GM12892 (cell line): Measurements from ENCODE around the gene LY86.

Experiments used
- DNase-seq: peaks from one replicate; pipeline ENCODE4 v3.0.0; 2011; ENCODE audit not compliant: insufficient read length
- FAIRE-seq: peaks from 2 replicates; lab custom pipeline; 2011; peaks lifted over from hg19 to GRCh38; lab: Jason Lieb, UNC
- POLR2A ChIP-seq: IDR thresholded peaks from 2 replicates; pipeline ENCODE4 v1.6.1; 2011; ENCODE audit warnings: low read depth, low read length, control low read depth
- POLR2AphosphoS5 ChIP-seq: IDR thresholded peaks from 2 replicates; pipeline ENCODE4 v1.6.1; 2011; ENCODE audit warnings: low read depth, low read length, control low read depth
- TAF1 ChIP-seq: IDR thresholded peaks from 2 replicates; pipeline ENCODE4 v1.6.1; 2011; ENCODE audit warnings: low read depth, mild to moderate bottlenecking, control low read depth, low read length, borderline replicate concordance

LY86 gene

GRCh38 chr6:6648692-6649343 is 60.3 kb downstream of the LY86 start:
- DNase-seq: no peak
- no peak for FAIRE-seq

GRCh38 chr6:6649824-6650349 is 61.4 kb downstream of the LY86 start:
- FAIRE-seq: no peak
- TF ChIP-seq TAF1 (no peak), POLR2A (no peak), POLR2AphosphoS5 (no peak)
- no peak for DNase-seq

More at GRCh38 chr6:6648692-6649343, 60.3 kb downstream of the LY86 start:
- no peak for TF ChIP-seq POLR2A
- TF ChIP-seq TAF1: no peak
- no peak for TF ChIP-seq POLR2AphosphoS5

- FAIRE-seq: no peak
- no peak for DNase-seq
- TF ChIP-seq TAF1 (no peak), POLR2A (no peak)
These were observed 62.3 kb downstream of the LY86 start for GRCh38 chr6:6650839-6651238.

GRCh38 chr6:6651335-6651734 is 62.8 kb downstream of the LY86 start:
- DNase-seq (no peak), FAIRE-seq (no peak)
- no peak for TF ChIP-seq POLR2A

GRCh38 chr6:6652932-6653331 is 64.4 kb downstream of the LY86 start:
- no peak for DNase-seq
- no peak for FAIRE-seq
- TF ChIP-seq TAF1 (no peak), POLR2A (no peak), POLR2AphosphoS5 (no peak)

- TF ChIP-seq POLR2AphosphoS5 (no peak), TAF1 (no peak), POLR2A (no peak)
- DNase-seq: no peak
- FAIRE-seq: no peak
These were observed 66.4 kb downstream of the LY86 start for GRCh38 chr6:6654599-6655575.

GRCh38 chr6:6655805-6656251 is 67.3 kb downstream of the LY86 start:
- FAIRE-seq (peak; percentile 33), DNase-seq (no peak)
- TF ChIP-seq POLR2A (no peak), POLR2AphosphoS5 (peak; percentile 58)

- DNase-seq: no peak
- TF ChIP-seq POLR2AphosphoS5 (no peak), POLR2A (no peak), TAF1 (no peak)
- no peak for FAIRE-seq
These were observed 67.8 kb downstream of the LY86 start for GRCh38 chr6:6656287-6656686.

GRCh38 chr6:6657085-6657819 is 68.7 kb downstream of the LY86 start:
- no peak for DNase-seq
- TF ChIP-seq POLR2A (no peak), TAF1 (no peak), POLR2AphosphoS5 (no peak)
- no peak for FAIRE-seq

- no peak for DNase-seq
- TF ChIP-seq TAF1 (no peak), POLR2A (peak; percentile 61), POLR2AphosphoS5 (peak; percentile 71)
- FAIRE-seq: peak; percentile 51
These were observed 69.3 kb downstream of the LY86 start for GRCh38 chr6:6657820-6658217.
